EH (cell line): ENCODE data around the gene HS1BP3.
A peak's percentile ranks its signal among the peaks of the same experiment; 100 is the strongest.

Source experiments
- DNase-seq: peaks from one replicate; pipeline ENCODE4 v3.0.0-alpha.2; 2015; ENCODE audit warnings: low read depth

The HS1BP3 gene

DNA sequence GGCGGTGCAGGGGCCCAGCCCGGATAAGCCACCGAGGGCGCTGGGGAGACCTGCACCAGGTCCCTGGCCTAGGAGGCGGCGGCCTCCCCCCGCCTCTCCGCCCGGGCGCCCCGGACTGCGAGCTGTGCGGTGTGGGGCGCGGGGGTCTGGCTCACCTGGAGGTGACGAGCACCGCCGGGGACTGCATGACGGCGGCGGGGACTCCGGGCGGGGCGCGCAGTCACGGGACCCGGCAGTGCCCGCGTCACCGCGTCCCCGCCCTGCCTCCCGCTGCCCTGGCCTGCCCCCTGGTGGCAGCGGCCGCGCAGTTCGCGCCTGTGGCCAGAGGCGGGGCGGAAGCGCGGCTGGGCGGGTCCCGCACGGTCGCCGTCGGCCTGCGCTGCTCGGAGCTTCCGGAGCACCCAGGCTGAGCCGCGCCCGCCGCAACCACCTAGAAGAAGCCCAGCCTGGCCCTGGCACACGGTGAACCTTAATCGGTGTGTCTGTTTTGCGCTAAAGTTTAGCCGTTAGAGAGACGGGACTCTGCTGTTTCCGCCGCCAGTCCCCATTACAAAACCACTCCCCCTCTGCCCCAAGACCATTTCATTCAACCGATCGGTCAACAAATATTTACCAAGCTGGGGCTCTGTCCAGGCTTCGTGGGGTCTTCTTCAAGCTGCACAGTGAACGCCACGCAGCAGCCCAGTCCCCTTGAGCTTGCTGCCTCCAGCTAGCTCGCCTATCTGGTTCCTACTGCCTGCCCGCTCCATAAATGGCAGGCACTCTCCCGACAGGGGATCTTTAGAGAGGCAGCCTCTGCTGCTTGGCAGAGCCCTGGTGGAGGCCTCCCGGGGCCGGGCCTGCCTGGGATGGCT lies at the start of gene HS1BP3:
HS1BP3 (minus strand) TSS at position 222 of the 854 bp plus-strand sequence; CDS start at position 187, 35 bp downstream.
- peak; percentile 79 for DNase-seq

- DNase-seq: peak; percentile 69
Measured at GRCh38 chr2:20698916-20699613, 48.2 kb upstream of the HS1BP3 start.

GRCh38 chr2:20697322-20697934 lies 46.5 kb upstream of the HS1BP3 start:
- DNase-seq: no peak

DNA sequence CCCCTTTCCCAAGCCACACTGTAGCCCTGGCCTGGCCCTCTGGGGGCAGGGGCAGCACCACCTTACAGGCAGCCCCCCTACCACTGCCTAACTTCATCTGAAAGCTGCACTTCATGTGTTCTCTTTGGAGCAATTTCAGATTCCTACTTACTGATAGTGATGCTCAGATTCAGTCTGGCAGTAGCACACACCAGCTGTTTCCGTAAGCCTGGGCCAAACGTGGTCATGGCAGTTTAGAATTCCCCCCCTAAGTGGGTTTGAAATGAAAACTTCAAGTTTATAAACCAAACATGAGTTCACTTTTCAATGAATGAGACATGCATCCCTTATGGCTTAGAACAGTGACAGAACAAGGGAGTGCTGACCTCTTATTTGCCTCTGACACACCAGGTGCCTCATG lies 45.5 kb upstream of the HS1BP3 start:
- no peak for DNase-seq

- DNase-seq: no peak
Measured at GRCh38 chr2:20693317-20693716, 42.4 kb upstream of the HS1BP3 start.

GRCh38 chr2:20692081-20692480 lies 41.2 kb upstream of the HS1BP3 start:
- no peak for DNase-seq

GRCh38 chr2:20691076-20691734 lies 40.3 kb upstream of the HS1BP3 start:
- no peak for DNase-seq

DNA sequence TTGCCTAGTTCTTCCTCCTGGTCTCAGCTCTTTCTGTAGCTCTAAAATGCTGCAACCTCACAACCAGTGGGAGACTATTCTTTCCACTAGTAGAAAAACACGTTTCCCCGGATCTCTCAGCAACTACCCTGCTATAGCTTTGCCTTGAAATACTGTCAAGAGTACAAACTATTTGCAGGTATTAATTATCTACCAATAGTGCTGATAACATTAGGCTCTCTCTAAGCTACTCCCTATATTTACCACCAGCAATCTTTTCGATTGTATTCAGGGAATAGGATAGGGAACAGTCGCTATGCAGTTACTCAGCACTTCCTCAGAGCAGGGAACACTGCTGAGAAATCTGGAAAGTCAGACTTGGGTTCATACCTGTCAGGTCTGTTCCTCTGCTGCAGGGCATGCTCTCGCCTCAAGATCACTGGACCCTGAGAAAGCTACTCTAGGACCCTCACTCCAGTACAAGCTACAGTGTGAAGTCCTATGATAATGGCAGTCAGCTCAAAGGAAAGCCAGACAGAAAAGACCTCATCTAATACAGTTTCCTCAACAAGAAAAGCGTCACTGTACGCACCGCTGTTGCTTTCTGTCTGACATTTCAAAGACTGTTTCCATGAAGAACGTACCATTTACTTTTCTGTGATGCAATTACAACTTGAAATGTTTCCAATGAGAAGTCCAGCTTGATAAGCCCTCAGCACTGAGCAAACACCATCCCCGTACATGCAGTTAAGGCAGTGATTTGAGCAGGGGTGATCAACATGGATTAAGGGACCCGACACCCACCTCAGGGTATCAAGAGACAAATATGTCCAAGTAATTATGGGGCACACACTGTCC lies 38.7 kb upstream of the HS1BP3 start:
- no peak for DNase-seq

GRCh38 chr2:20687260-20687832 lies 36.4 kb upstream of the HS1BP3 start:
- DNase-seq: no peak

DNA sequence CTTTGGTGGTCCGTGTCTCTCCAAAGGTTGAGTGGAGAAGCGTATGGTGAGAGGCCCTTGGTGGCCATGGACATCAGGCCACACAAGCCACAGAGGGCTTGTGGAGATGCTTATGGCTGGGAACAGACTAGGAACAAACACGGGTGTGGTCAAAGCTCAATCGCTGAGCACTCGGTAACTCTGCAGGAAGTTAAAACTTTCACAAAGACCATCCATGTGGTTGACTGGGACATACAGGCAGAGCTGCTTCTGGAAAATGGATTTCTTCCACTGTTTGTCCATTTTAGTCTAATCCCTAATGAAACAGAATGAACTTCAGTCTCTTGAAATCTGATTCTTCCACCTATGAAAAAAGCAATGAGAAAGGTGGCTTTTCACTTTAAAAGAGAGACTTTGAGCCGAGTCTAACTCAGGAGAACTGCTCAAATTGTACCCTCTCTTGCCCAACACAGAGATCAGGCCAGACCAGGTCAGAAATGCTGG lies 33.7 kb upstream of the HS1BP3 start:
- no peak for DNase-seq

- DNase-seq: peak; percentile 60
Measured at GRCh38 chr2:20682167-20682920, 31.4 kb upstream of the HS1BP3 start.

- no peak for DNase-seq
Measured at GRCh38 chr2:20680744-20681375, 30.0 kb upstream of the HS1BP3 start.

DNA sequence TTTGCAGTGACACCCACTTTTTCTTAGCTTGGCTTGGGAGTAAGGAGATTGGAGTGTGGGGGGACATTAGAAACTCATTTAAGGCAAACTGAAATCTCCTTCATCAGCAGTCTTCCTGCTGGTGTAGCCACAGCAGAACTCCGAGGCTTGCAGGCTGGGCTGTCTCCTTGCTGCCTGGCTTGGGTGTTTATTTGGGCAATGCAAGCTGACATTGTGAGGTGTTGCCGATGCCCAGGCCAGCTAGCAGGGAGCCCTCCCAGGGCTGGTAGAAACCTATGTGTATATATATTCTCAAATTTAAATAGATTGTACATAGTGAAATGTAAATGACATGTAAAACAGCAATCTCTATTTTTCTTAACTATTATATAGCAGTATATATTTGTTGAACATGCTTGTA lies 27.9 kb upstream of the HS1BP3 start:
- DNase-seq: no peak

GRCh38 chr2:20678086-20678395 lies 27.1 kb upstream of the HS1BP3 start:
- DNase-seq: no peak

DNA sequence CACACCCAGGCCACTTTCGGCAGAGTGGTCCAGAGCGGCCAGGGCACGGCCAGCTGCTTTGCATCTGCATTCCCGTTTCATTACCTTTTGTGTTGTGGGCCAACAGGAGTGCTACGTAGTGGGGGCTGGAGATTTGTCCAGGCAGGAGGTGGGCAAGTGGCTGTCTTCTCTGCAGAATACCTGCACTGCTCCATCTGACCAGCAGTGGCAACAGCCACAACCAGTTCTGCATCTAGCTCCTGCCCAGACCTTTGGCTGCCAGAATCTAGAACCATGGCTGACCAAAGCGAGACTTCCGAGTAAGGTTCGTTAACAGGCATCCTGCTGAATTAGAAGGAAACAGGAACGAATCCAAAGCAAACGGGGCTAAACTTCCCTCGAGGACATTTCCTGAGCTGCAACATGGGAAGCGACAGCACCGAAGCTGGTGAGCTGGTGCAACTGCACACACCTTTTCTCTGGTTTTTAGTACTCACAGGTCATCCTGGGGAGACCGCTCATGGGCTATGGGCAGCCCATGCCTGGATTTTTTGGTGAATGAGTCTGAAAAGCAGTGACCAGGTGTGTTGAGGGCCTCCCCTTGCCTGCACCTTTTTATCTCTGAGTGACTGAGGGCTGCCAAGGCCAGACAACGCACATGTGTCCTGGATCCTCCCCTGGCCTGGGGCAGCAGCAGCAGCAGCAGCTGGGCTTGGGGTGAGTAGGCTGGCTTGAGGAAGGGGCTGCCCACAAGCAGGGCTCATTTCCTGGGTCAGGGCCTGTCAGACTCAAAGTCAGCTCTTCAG lies 26.6 kb upstream of the HS1BP3 start:
- DNase-seq: no peak

GRCh38 chr2:20676353-20677215 lies 25.7 kb upstream of the HS1BP3 start:
- DNase-seq: no peak

DNA sequence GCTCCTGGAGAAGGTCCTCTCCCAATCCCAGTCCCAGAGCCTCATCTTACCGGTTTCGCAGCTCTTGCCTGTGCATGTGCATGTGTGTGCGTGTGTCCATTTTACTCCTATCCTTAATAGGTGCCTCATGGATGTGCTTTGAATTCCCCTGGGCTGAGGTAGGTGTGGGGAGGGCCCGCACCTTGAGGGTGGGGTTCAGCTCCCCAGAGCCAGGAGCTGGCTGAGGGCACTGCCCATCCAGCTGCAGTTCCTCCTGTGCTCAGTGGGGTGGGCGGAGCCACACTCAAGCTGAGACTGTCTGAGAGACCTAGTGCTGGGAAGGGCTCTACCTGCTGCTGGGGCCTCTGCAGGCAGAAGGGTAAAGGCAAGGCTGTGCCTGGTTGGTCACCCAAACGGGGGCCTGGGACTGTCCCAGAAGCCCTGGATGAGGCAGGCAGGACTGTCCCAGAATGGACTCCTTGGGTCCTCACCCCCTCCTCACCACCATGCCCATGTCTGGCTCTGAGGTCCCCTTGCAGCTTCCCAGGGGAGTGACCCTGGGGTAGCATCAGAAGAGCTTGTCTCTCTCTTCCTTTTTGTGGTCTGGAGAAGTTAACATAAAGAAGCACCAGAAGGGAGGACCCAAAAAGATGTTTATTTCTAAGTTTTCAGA lies 24.9 kb upstream of the HS1BP3 start:
- DNase-seq: peak; percentile 29
